GM12878 (cell line): ENCODE measurements around the gene MYH9. TPM values are rescaled to one million over a fixed set of nuclear protein-coding genes. Genes with fewer than 3 reads are reported as not detected.

ENCODE experiments used
- ATF7 ChIP-seq: fragments of 450-650 bp; IDR thresholded peaks from 2 replicates; pipeline ENCODE4 v1.6.1; 2016; ENCODE audit warnings: low read depth, mild to moderate bottlenecking
- BRCA1 ChIP-seq: IDR thresholded peaks from 2 replicates; pipeline ENCODE4 v1.6.1; 2011; ENCODE audit warnings: low read depth, low read length, improper control_type of control experiment
- CBFB ChIP-seq: IDR thresholded peaks from 2 replicates; pipeline ENCODE4 v1.6.1; 2016; ENCODE audit warnings: antibody characterized with exemption, low read depth
- CTCF ChIP-seq, 3 experiments: IDR thresholded peaks in 2 of 3; conservative IDR thresholded peaks in 1 of 3; 2 replicates each; pipeline ENCODE4 v1.5.1; 2011; ENCODE audit warnings: low read depth in 3 of 3, low read length in 3 of 3, mild to moderate bottlenecking in 3 of 3, control low read depth in 2 of 3, moderate library complexity in 2 of 3, inconsistent platforms in 1 of 3, mixed read lengths in 1 of 3; ENCODE audit not compliant: control insufficient read depth in 2 of 3, insufficient read depth in 1 of 3; ENCODE audit errors: extremely low read depth in 1 of 3
- MEF2A ChIP-seq: IDR thresholded peaks from 2 replicates; pipeline ENCODE4 v1.6.1; 2011; ENCODE audit warnings: low read depth, mild to moderate bottlenecking, low read length, moderate library complexity; ENCODE audit not compliant: insufficient read depth
- MTA2 ChIP-seq: fragments of 450-650 bp; IDR thresholded peaks from 2 replicates; pipeline ENCODE4 v1.6.1; 2016; ENCODE audit warnings: low read depth, mild to moderate bottlenecking, moderate library complexity
- NBN ChIP-seq: fragments of 450-650 bp; IDR thresholded peaks from 2 replicates; pipeline ENCODE4 v1.6.1; 2016
- NFXL1 ChIP-seq: fragments of 450-650 bp; IDR thresholded peaks from 2 replicates; pipeline ENCODE4 v1.6.1; 2017; ENCODE audit warnings: antibody characterized with exemption, mild to moderate bottlenecking, borderline replicate concordance
- RUNX3 ChIP-seq: IDR thresholded peaks from 2 replicates; pipeline ENCODE4 v1.6.1; 2012; ENCODE audit warnings: low read length, inconsistent platforms
- SIN3A ChIP-seq: IDR thresholded peaks from 2 replicates; pipeline ENCODE4 v1.6.1; 2012; ENCODE audit warnings: low read depth, low read length, improper control_type of control experiment
- SPI1 ChIP-seq: IDR thresholded peaks from 2 replicates; pipeline ENCODE4 v1.6.1; 2011; ENCODE audit warnings: low read depth, mild to moderate bottlenecking, low read length, moderate library complexity, borderline replicate concordance; ENCODE audit not compliant: insufficient read depth
- SUPT20H ChIP-seq: IDR thresholded peaks from 2 replicates; pipeline ENCODE4 v1.6.1; 2011; ENCODE audit warnings: low read depth, mild to moderate bottlenecking, low read length, moderate library complexity, borderline replicate concordance; ENCODE audit not compliant: control insufficient read depth
- TBL1XR1 ChIP-seq: IDR thresholded peaks from 2 replicates; pipeline ENCODE4 v1.6.1; 2012; ENCODE audit warnings: low read depth, low read length, improper control_type of control experiment
- TCF7 ChIP-seq: IDR thresholded peaks from 2 replicates; pipeline ENCODE4 v1.6.1; 2014; ENCODE audit warnings: antibody characterized with exemption, borderline replicate concordance
- ZNF207 ChIP-seq: fragments of 450-650 bp; IDR thresholded peaks from 2 replicates; pipeline ENCODE4 v1.6.1; 2014; ENCODE audit warnings: antibody characterized with exemption, mild to moderate bottlenecking, borderline replicate concordance
- ZNF217 ChIP-seq: fragments of 450-650 bp; IDR thresholded peaks from 2 replicates; pipeline ENCODE4 v1.6.1; 2017; ENCODE audit warnings: antibody characterized with exemption, mild to moderate bottlenecking
- ZNF622 ChIP-seq: fragments of 450-650 bp; IDR thresholded peaks from 2 replicates; pipeline ENCODE4 v1.6.1; 2017; ENCODE audit warnings: mild to moderate bottlenecking, inconsistent platforms
- polyA plus RNA-seq, 11 experiments: library from polyadenylated mRNA; depleted of rRNA in 4 of 11; unstranded in 6 of 11; stranded (reverse) in 5 of 11; fragments of >200 nt; fragmentation: Nextera tagmentation in 4 of 11; fragmentation: Illumina TruSeq in 1 of 11; extraction: Ambion mirVana in 4 of 11; extraction: Trizol in 1 of 11; gene quantifications; 1 replicate in 1 of 11; 2 replicates in 10 of 11; pipeline versions ENCODE4 v1.2.1 to v1.2.3, GENCODE V29; 2011 to 2016; ENCODE audit warnings: inconsistent platforms in 2 of 11, missing spikeins in 2 of 11, low read depth in 1 of 11
- total RNA-seq, 4 experiments: library from RNA; depleted of rRNA in 3 of 4; stranded (reverse); fragments of >200 nt in 3 of 4; fragmentation: Illumina TruSeq in 1 of 4; extraction: Trizol in 1 of 4; gene quantifications; 2 replicates each; pipeline versions ENCODE4 v1.2.1 to v1.2.3, GENCODE V29; 2013 to 2021

MYH9 gene
- total and polyA plus RNA-seq, 10 of the 15 experiments (the other 5 are each of a cell fraction or from before 2014, with no cell fraction given): 5.1 to 525 (median 145) TPM

GRCh38 chr22:36358533-36359469, 29.0 kb downstream of the MYH9 start (continued):
- TF ChIP-seq ATF7 (peak; percentile 50), TBL1XR1 (0 out of 2 replicates have a peak, but pooled peaks have one; percentile 44), CTCF (IDR thresholded peaks at IDR 0.05 in 2 of 3, conservative IDR thresholded peaks at IDR 0.05 in 1 of 3; ENCODE audit: control insufficient read depth in 2 of 3, extremely low read depth in 1 of 3, insufficient read depth in 1 of 3, low read depth in 3 of 3, low read length in 3 of 3) (no peak), SIN3A (no peak), ZNF622 (no peak), TCF7 (0 out of 2 replicates have a peak, but pooled peaks have one; percentile 21), MTA2 (peak; percentile 90), NBN (peak; percentile 81), RUNX3 (peak; percentile 88), MEF2A (no peak), SPI1 (peak; percentile 46; the same call in 1 of the 2 replicates), ZNF217 (peak; percentile 76), ZNF207 (no peak), BRCA1 (no peak), SUPT20H (no peak), CBFB (peak; percentile 57; the same call in 1 of the 2 replicates), NFXL1 (no peak)
